Neural cell (in vitro differentiated cells): ENCODE measurements around the gene CENPA. TPM values are rescaled to one million over a fixed set of nuclear protein-coding genes. Genes with fewer than 3 reads are reported as not detected.

Experiments
- H2AFZ ChIP-seq: fragments of 200-600, 300-800 bp; sonication (generic), shearing (Covaris generic); 2 replicates; pipeline ENCODE4 v1.6.0; 2014; ENCODE audit warnings: low read depth, mild to moderate bottlenecking, antibody characterized with exemption, low read length, moderate library complexity
- H3F3A ChIP-seq: fragments of 200-600 bp; shearing (Covaris generic); 2 replicates; pipeline ENCODE4 v1.6.1; 2016; ENCODE audit warnings: mild to moderate bottlenecking, moderate library complexity, mixed read lengths, antibody characterized with exemption, low read length; ENCODE audit not compliant: insufficient read depth, poor library complexity, severe bottlenecking
- H3K27ac ChIP-seq: fragments of 200-600, 300-800 bp; sonication (generic), shearing (Covaris generic); 2 replicates; pipeline ENCODE4 v1.5.1; 2014; ENCODE audit warnings: mild to moderate bottlenecking, low read length, moderate library complexity
- H3K27me3 ChIP-seq: fragments of 300-800, 200-600 bp; sonication (generic), shearing (Covaris generic); 2 replicates; pipeline ENCODE4 v1.6.0; 2014; ENCODE audit warnings: mild to moderate bottlenecking, low read depth, low read length, moderate library complexity; ENCODE audit not compliant: insufficient read depth
- H3K36me3 ChIP-seq: fragments of 300-800, 200-600 bp; sonication (generic), shearing (Covaris generic); 2 replicates; pipeline ENCODE4 v1.5.1; 2014; ENCODE audit warnings: mild to moderate bottlenecking, antibody characterized with exemption, low read length, moderate library complexity; ENCODE audit not compliant: insufficient read depth
- H3K4me2 ChIP-seq: fragments of 300-800, 200-600 bp; sonication (generic), shearing (Covaris generic); 2 replicates; pipeline ENCODE4 v1.6.0; 2014; ENCODE audit warnings: mild to moderate bottlenecking, low read length
- H3K4me3 ChIP-seq: fragments of 300-800, 200-600 bp; sonication (generic), shearing (Covaris generic); 2 replicates; pipeline ENCODE4 v1.5.1; 2014; ENCODE audit warnings: mild to moderate bottlenecking, low read length, moderate library complexity
- H3K79me2 ChIP-seq: fragments of 200-600 bp; shearing (Covaris generic); replicated peaks from 2 replicates; pipeline ENCODE4 v1.6.0; 2014; ENCODE audit warnings: mild to moderate bottlenecking, low read length, moderate library complexity; ENCODE audit not compliant: insufficient read depth
- H3K9ac ChIP-seq: fragments of 300-800, 200-600 bp; sonication (generic), shearing (Covaris generic); 2 replicates; pipeline ENCODE4 v1.6.1; 2016; ENCODE audit warnings: mild to moderate bottlenecking, low read length, mixed read lengths
- H3K9me2 ChIP-seq: fragments of 200-600 bp; shearing (Covaris generic); 2 replicates; pipeline ENCODE4 v1.6.1; 2016; ENCODE audit warnings: mild to moderate bottlenecking, low read length, mixed read lengths; ENCODE audit not compliant: insufficient read depth
- H3K9me3 ChIP-seq: fragments of 200-600, 300-800 bp; sonication (generic), shearing (Covaris generic); 2 replicates; pipeline ENCODE4 v1.6.1; 2016; ENCODE audit warnings: mild to moderate bottlenecking, mixed run types, low read length, moderate library complexity, mixed read lengths
- H4K20me1 ChIP-seq: fragments of 200-600 bp; shearing (Covaris generic); 2 replicates; pipeline ENCODE4 v1.6.1; 2016; ENCODE audit warnings: mild to moderate bottlenecking, mixed run types; ENCODE audit not compliant: insufficient read depth
- CTCF ChIP-seq: fragments of 450-650 bp; IDR thresholded peaks from 2 replicates; pipeline ENCODE4 v1.5.1; 2014; ENCODE audit warnings: antibody characterized with exemption, mild to moderate bottlenecking, moderate library complexity; ENCODE audit not compliant: poor library complexity, severe bottlenecking
- EP300 ChIP-seq: fragments of 450-650 bp; conservative IDR thresholded peaks from 2 replicates; pipeline ENCODE4 v1.6.1; 2014; ENCODE audit warnings: antibody characterized with exemption, mild to moderate bottlenecking, moderate library complexity; ENCODE audit not compliant: poor library complexity, severe bottlenecking
- EZH2 ChIP-seq: fragments of 200-600, 300-800 bp; shearing (Covaris generic), sonication (generic); IDR thresholded peaks from 2 replicates; pipeline ENCODE4 v1.6.1; 2014; ENCODE audit warnings: antibody characterized with exemption, low read length, borderline replicate concordance, mild to moderate bottlenecking; ENCODE audit not compliant: insufficient read depth, poor library complexity, severe bottlenecking
- MXI1 ChIP-seq: fragments of 450-650 bp; conservative IDR thresholded peaks from 2 replicates; pipeline ENCODE4 v1.6.1; 2014; ENCODE audit warnings: antibody characterized with exemption, mild to moderate bottlenecking; ENCODE audit not compliant: poor library complexity, severe bottlenecking
- POLR2AphosphoS5 ChIP-seq: IDR thresholded peaks from 2 replicates; pipeline ENCODE4 v1.6.1; 2012
- RAD21 ChIP-seq: fragments of 450-650 bp; conservative IDR thresholded peaks from 2 replicates; pipeline ENCODE4 v1.6.1; 2014; ENCODE audit warnings: antibody characterized with exemption, mild to moderate bottlenecking, moderate library complexity
- REST ChIP-seq: IDR thresholded peaks from 2 replicates; pipeline ENCODE4 v1.6.1; 2012; ENCODE audit warnings: borderline replicate concordance
- SMC3 ChIP-seq: fragments of 450-650 bp; conservative IDR thresholded peaks from 2 replicates; pipeline ENCODE4 v1.6.1; 2014; ENCODE audit warnings: antibody characterized with exemption, mild to moderate bottlenecking, moderate library complexity; ENCODE audit not compliant: poor library complexity
- TAF1 ChIP-seq: IDR thresholded peaks from 2 replicates; pipeline ENCODE4 v1.6.1; 2012; ENCODE audit warnings: low read depth
- polyA plus RNA-seq: library from polyadenylated mRNA; depleted of rRNA; stranded (reverse); fragments of >200 nt; gene quantifications from 2 replicates; pipeline ENCODE4 v1.2.3, GENCODE V29; 2014

CENPA gene
- polyA plus RNA-seq, 1 donor from 2014 or later: 0.54 TPM

GRCh38 chr2:26765475-26766200, 20.2 kb upstream of the CENPA start:
- no peaks in the 10 kb centered on the region for H3K9me3 ChIP-seq
- H3F3A ChIP-seq: no peaks in the 10 kb centered on the region
- peak overlapping the region; percentile 98 for H3K4me3 ChIP-seq
- H3K27me3 ChIP-seq: no peaks in the 10 kb centered on the region
- TF ChIP-seq SMC3: no peak
- no peak for TF ChIP-seq EZH2
- TF ChIP-seq EP300: no peak
- no peak for TF ChIP-seq TAF1
- TF ChIP-seq MXI1: no peak
- TF ChIP-seq RAD21: no peak
- TF ChIP-seq REST: no peak
- no peak for TF ChIP-seq CTCF
- TF ChIP-seq POLR2AphosphoS5: no peak
- no peaks in the 10 kb centered on the region for H3K36me3 ChIP-seq
- peak overlapping the region; percentile 99 for H3K4me2 ChIP-seq
- H3K27ac ChIP-seq: no peak overlapping the region
- H4K20me1 ChIP-seq: no peaks in the 10 kb centered on the region
- H3K79me2 ChIP-seq: peaks cover 12% of the 10 kb centered on the region
- H3K9me2 ChIP-seq: no peaks in the 10 kb centered on the region
- peak overlapping the region; percentile 87 for H3K9ac ChIP-seq
- no peak overlapping the region for H2AFZ ChIP-seq

GRCh38 chr2:26767129-26767528, 18.7 kb upstream of the CENPA start:
- Histone ChIP-seq H3K79me2 (peaks cover 12% of the 10 kb centered on the region), H3K4me3 (no peak overlapping the region), H3K9ac (no peak overlapping the region), H3K27me3 (no peaks in the 10 kb centered on the region), H3K9me2 (no peaks in the 10 kb centered on the region), H3K9me3 (no peaks in the 10 kb centered on the region), H3F3A (no peaks in the 10 kb centered on the region), H3K4me2 (no peak overlapping the region), H4K20me1 (no peaks in the 10 kb centered on the region), H3K36me3 (no peaks in the 10 kb centered on the region), H3K27ac (no peak overlapping the region), H2AFZ (no peak overlapping the region)
- no peak for TF ChIP-seq MXI1
- no peak for TF ChIP-seq POLR2AphosphoS5
- TF ChIP-seq SMC3: no peak
- TF ChIP-seq TAF1: no peak
- TF ChIP-seq RAD21: no peak
- no peak for TF ChIP-seq REST
- TF ChIP-seq CTCF: no peak
